Peyer's patch (tissue), 4 donors: ENCODE results near the gene SLC23A1. TPM values are rescaled to one million over a fixed set of nuclear protein-coding genes. Genes with fewer than 3 reads are reported as not detected.

ENCODE experiments used
- DNase-seq, 3 donors: peaks; one replicate each; pipeline ENCODE4 v3.0.0-alpha.2; 2017 to 2019
- H3K27ac ChIP-seq, 4 donors: fragments of 200-600 bp; sonication (generic); one replicate each; pipeline ENCODE4 v1.5.1; 2016 to 2019
- H3K27me3 ChIP-seq, 2 donors: fragments of 200-600 bp; sonication (generic); one replicate each; pipeline ENCODE4 v1.5.1; 2019
- H3K36me3 ChIP-seq, 3 donors: fragments of 200-600 bp; sonication (generic); one replicate each; pipeline ENCODE4 v1.5.1; 2016 to 2019
- H3K4me1 ChIP-seq, 4 donors: fragments of 200-600 bp; sonication (generic); one replicate each; pipeline ENCODE4 v1.5.1; 2016 to 2019
- H3K4me3 ChIP-seq, 4 donors: fragments of 200-600 bp; sonication (generic); 1 replicate in 3 of 4; 2 replicates in 1 of 4; pipeline ENCODE4 v1.5.1; 2016 to 2019; ENCODE audit warnings: mild to moderate bottlenecking in 1 of 4
- H3K9me3 ChIP-seq, 4 donors: fragments of 200-600 bp; sonication (generic); one replicate each; pipeline ENCODE4 v1.5.1; 2016 to 2019; ENCODE audit warnings: mild to moderate bottlenecking in 1 of 4
- CTCF ChIP-seq, 6 experiments: fragments of 450-650 bp in 4 of 6; fragments of 200-600 bp in 2 of 6; sonication (generic) in 1 of 6; IDR thresholded peaks; one replicate each; pipeline ENCODE4 v1.5.1; 2017 to 2019; ENCODE audit warnings: antibody characterized with exemption in 6 of 6, mild to moderate bottlenecking in 3 of 6, moderate library complexity in 1 of 6
- POLR2A ChIP-seq, 2 donors: fragments of 450-650 bp; IDR thresholded peaks; one replicate each; pipeline ENCODE4 v1.5.1; 2017; ENCODE audit warnings: antibody characterized with exemption in 2 of 2, mild to moderate bottlenecking in 2 of 2, moderate library complexity in 2 of 2
- total RNA-seq, 4 donors: library from RNA; depleted of rRNA; stranded (reverse); fragments of >200 nt; gene quantifications; one replicate each; pipeline ENCODE4 v1.1.0, GENCODE V29; 2016

Gene SLC23A1
- total RNA-seq, 4 donors from 2014 or later, result 1.7 to 198 (median 143) TPM

DNA sequence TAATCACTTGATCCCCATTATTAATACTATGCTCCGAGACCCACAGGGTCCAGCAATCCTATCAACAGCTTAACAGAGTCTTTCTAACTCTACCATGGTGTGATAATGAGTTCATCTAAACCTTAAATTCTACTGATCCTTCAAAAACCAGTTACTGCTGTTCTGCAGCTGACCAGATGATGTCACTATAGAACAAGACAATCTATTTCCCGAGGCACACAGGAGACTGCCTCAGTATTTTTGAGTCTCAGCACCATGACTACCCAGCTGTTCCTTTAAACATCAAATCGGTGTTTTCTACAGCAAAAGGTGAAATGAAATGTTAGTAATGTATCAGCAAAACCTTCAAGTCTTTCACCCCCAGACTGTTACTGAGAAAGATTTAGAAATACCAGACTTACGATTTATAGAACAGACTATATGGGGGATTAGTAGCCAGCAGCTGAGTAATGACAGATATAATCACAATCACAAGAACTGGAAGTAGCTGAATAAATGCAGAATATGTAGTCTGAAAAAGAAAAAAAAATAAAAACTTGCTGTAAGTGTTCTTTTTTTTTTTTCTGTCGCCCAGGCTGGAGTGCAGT lies 39.3 kb upstream of the SLC23A1 start:
- DNase-seq, result peak in 2 of 3 donors; percentile 37 to 70
- TF ChIP-seq CTCF (IDR thresholded peaks at IDR 0.05) (peak; percentile 53 to 97 (median 86)), POLR2A (IDR thresholded peaks at IDR 0.05) (no peak)
- Histone ChIP-seq H3K36me3 (peaks cover 0 to 13% (median 0%) of the 10 kb centered on the region in 3 donors), H3K4me3 (no peak overlapping the region), H3K4me1 (peaks cover 0 to 5% (median 2%) of the 10 kb centered on the region in 4 donors), H3K27me3 (no peaks in the 10 kb centered on the region), H3K9me3 (no peaks in the 10 kb centered on the region), H3K27ac (no peak overlapping the region)

DNA sequence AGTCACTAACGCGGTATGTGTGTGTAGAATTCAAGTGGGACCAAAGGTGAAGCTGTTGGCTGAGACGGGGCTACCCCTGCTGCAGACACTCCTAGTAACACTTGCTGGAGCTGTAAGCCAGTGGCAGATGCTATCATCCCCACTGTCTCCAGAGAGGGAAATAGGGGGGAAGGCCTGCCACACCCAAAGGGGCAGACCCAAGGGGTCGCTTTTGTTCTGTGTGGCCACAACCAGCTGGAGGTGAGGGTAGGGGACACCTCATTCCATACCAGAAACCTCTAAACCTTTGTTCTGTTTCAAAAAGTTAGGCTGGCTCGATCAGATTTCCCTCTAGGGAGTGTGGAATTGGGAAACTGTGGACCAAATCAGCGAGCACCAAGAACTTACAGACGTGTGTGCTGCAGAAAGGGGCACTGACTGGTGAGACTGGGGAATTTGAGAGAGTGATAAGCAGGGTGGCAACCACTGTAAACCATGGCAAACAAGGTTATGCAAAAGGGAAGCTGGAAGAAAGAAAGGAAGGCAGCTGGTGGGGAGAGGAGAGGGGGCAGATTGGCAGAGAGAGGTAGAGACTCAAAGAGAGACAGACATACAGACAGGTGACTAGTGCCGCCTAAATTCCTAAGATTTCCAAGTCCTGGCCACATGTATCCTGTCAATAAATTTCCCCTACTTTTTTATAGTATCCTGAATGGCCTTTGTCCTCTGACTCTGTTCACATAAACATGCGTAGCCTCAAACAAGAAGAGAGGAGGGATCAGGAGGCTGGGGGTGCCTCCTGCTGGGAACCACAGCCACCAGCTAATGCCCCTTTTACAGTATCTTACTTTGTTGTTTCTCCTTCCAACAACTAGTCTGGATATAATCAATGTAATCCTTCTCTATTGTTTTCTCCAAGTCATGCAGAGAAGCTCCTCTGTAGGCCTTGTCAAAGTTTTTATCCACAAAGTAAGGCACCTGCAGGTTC lies 36.4 kb upstream of the SLC23A1 start:
- Histone ChIP-seq H3K4me3 (no peak overlapping the region), H3K27ac (peak overlapping the region in 2 of 4 donors; percentile 8 to 61), H3K9me3 (no peaks in the 10 kb centered on the region), H3K4me1 (peaks cover 0 to 27% (median 8%) of the 10 kb centered on the region in 4 donors), H3K36me3 (no peaks in the 10 kb centered on the region), H3K27me3 (no peaks in the 10 kb centered on the region)
- TF ChIP-seq CTCF (IDR thresholded peaks at IDR 0.05) (peak in 3 of 6 experiments; percentile 19 to 37 (median 32)), POLR2A (IDR thresholded peaks at IDR 0.05) (no peak)
- DNase-seq, result peak in 1 of 3 donors; percentile 46

DNA sequence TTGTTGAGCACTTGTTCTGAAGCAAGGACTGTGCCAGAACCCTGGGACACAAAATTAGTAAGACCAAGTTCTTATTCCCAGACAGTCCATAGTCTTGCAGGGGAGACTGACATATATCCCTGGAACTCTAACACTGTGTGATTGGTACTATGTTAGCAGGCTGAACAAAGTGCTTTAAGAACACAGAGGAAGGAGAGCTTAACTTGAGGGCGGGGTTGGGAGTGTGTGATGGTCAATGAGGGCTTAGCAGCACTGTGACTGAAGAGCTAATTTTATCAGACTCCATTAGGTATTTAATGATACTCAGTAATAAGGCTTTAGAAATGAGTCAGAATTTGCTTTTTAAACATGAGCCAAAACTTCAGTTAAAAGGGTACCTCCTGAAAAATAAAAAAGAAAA lies 35.7 kb upstream of the SLC23A1 start:
- TF ChIP-seq POLR2A (IDR thresholded peaks at IDR 0.05) (no peak), CTCF (IDR thresholded peaks at IDR 0.05) (no peak)
- Histone ChIP-seq H3K4me1 (peaks cover 0 to 29% (median 9%) of the 10 kb centered on the region in 4 donors), H3K27me3 (no peaks in the 10 kb centered on the region), H3K9me3 (no peaks in the 10 kb centered on the region), H3K36me3 (no peaks in the 10 kb centered on the region), H3K4me3 (no peak overlapping the region), H3K27ac (peak overlapping the region in 1 of 4 donors; percentile 61)
- no peak for DNase-seq

- Histone ChIP-seq H3K4me1 (peaks cover 0 to 29% (median 9%) of the 10 kb centered on the region in 4 donors), H3K9me3 (no peaks in the 10 kb centered on the region), H3K4me3 (no peak overlapping the region), H3K27me3 (no peaks in the 10 kb centered on the region), H3K27ac (peak overlapping the region in 1 of 4 donors; percentile 33), H3K36me3 (no peaks in the 10 kb centered on the region)
- no peak for DNase-seq
- TF ChIP-seq POLR2A (IDR thresholded peaks at IDR 0.05) (no peak), CTCF (IDR thresholded peaks at IDR 0.05) (no peak)
These were observed 34.1 kb upstream of the SLC23A1 start for GRCh38 chr5:139417214-139417613.

DNA sequence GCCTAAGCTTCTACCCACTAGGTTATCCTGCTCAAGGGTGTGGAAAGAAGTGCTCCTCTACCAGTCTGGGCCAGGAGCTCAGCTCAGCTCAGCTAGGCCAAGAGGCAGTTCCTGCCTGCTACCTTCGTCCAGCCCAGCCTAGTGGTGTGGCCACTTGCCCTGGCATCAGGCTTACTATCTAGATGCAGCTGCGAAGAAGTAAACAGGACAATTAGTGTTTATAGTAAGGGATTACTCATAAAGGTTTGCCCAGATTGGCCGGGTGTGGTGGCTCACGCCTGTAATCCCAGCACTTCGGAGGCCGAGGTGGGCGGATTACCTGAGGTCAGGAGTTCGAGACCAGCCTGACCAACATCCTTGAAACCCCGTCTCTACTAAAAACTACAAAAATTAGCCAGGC lies 33.6 kb upstream of the SLC23A1 start:
- Histone ChIP-seq H3K4me3 (no peak overlapping the region), H3K4me1 (peaks cover 0 to 29% (median 9%) of the 10 kb centered on the region in 4 donors), H3K9me3 (no peaks in the 10 kb centered on the region), H3K27ac (peak overlapping the region in 2 of 4 donors; percentile 33 to 78), H3K36me3 (no peaks in the 10 kb centered on the region), H3K27me3 (no peaks in the 10 kb centered on the region)
- peak in 2 of 3 donors; percentile 70 to 74 for DNase-seq
- peak; percentile 47 to 58 for TF ChIP-seq POLR2A (IDR thresholded peaks at IDR 0.05)
- TF ChIP-seq CTCF (IDR thresholded peaks at IDR 0.05), result no peak
